HG03442 (cell line): ENCODE data around the gene CFAP251.
"Not testable (repeated sequence)": the region's sequence is repeated elsewhere in the genome, so short reads cannot be mapped to it uniquely, and the experiment has no call there.

Experiments
- ATAC-seq: cut with Tn5 transposase; IDR thresholded peaks from one replicate; pipeline ENCODE4 v1.9.1; 2021; ENCODE audit warnings: mild to moderate bottlenecking, moderate library complexity; ENCODE audit not compliant: unreplicated experiment

CFAP251 gene

GRCh38 chr12:121974026-121974985, 55.9 kb downstream of the CFAP251 start:
- no peak for ATAC-seq

- ATAC-seq, result no peak
These were observed 56.6 kb downstream of the CFAP251 start for GRCh38 chr12:121975021-121975420.

- ATAC-seq, result no peak
These were observed 58.6 kb downstream of the CFAP251 start for GRCh38 chr12:121976950-121977349.

- ATAC-seq, result no peak
These were observed 61.9 kb downstream of the CFAP251 start for GRCh38 chr12:121980191-121980891.

GRCh38 chr12:121980892-121981272, 62.5 kb downstream of the CFAP251 start:
- ATAC-seq, result no peak

- no peak for ATAC-seq
These were observed 63.1 kb downstream of the CFAP251 start for GRCh38 chr12:121981456-121981855.

GRCh38 chr12:121982950-121983349, 64.6 kb downstream of the CFAP251 start:
- ATAC-seq, result no peak

GRCh38 chr12:121983536-121984210, 65.3 kb downstream of the CFAP251 start:
- ATAC-seq, result no peak

- no peak for ATAC-seq
These were observed 68.3 kb downstream of the CFAP251 start for GRCh38 chr12:121986489-121987245.

GRCh38 chr12:121988519-121988918, 70.1 kb downstream of the CFAP251 start:
- not testable (repeated sequence) for ATAC-seq

GRCh38 chr12:121989276-121990113, 71.1 kb downstream of the CFAP251 start:
- ATAC-seq, result no peak

GRCh38 chr12:121990114-121990647, 71.8 kb downstream of the CFAP251 start:
- ATAC-seq, result no peak

GRCh38 chr12:121990692-121991603, 72.6 kb downstream of the CFAP251 start:
- ATAC-seq, result peak; percentile 64

- ATAC-seq, result peak; percentile 81
These were observed 73.9 kb downstream of the CFAP251 start for GRCh38 chr12:121992059-121992879.

GRCh38 chr12:121996050-121996944, 77.9 kb downstream of the CFAP251 start:
- ATAC-seq, result no peak

GRCh38 chr12:121996945-121997612, 78.7 kb downstream of the CFAP251 start:
- ATAC-seq, result no peak
